NOMO-1 treated with dmso at 0.1 percent for 144 hours (cell line): Measurements from ENCODE around the gene CBFA2T3.

Source experiments
- DNase-seq: peaks from one replicate; lab custom pipeline; 2025; ENCODE audit not compliant: unreplicated experiment; lab: John Stamatoyannopoulos, UW

The CBFA2T3 gene

DNA sequence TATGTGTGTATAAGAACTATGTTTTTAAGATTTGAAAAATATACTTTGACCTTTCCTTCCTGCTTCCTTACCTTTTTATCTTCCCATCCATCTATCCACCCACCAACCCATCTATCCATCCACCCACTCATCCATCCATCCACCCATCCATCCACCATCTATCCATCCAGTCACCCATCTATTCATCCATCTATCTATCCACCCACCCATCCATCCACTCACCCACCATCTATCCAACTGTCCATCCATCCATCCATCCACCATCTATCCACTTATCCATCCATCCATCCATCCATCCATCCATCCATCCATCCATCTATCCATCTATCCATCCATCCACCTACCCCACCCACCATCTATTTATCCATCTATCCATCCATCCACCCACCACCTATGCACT, 12.4 kb downstream of the CBFA2T3 start:
- no peak for DNase-seq

DNA sequence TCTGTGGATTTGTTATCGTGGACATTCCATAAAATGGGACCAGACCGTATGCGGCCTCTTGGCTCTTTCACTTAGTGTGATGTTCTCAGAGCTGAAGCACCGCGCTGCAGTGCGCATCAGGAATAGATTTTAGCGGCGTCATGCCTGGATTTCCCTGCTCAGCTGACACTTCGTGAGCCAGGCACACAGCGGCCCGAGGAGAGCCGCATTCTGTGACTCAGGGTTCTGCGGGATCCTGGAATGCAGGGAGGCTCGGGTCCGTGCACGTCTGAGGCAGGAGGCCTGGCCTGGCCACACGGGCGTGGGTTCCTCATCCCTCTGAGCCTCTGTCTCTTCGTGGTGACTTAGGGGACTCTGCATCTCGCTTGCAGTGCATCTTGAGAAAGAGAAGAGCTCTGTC, 13.4 kb downstream of the CBFA2T3 start:
- no peak for DNase-seq

- no peak for DNase-seq
These were observed 14.4 kb downstream of the CBFA2T3 start for GRCh38 chr16:88962478-88963152.

DNA sequence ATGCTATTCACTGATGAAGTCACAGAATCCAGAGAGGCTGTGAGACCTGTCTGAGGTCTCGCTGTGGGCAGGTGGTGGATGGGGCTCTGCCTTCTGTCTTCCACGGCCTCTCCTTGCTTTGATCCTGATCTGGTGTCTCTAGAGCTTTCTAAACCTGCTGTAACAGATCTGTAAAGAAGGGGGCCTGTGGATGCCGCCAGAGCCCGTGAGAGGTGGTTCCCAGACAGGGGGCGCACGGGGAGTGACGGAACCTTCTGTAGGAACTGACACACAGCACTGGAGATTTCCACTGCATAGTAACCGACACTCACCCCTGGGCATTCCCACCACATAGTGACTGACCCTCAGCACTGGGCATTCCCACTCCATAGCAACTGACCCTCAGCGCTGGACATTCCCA, 16.0 kb downstream of the CBFA2T3 start:
- DNase-seq = no peak

- no peak for DNase-seq
These were observed 16.5 kb downstream of the CBFA2T3 start for GRCh38 chr16:88960516-88960915.

DNA sequence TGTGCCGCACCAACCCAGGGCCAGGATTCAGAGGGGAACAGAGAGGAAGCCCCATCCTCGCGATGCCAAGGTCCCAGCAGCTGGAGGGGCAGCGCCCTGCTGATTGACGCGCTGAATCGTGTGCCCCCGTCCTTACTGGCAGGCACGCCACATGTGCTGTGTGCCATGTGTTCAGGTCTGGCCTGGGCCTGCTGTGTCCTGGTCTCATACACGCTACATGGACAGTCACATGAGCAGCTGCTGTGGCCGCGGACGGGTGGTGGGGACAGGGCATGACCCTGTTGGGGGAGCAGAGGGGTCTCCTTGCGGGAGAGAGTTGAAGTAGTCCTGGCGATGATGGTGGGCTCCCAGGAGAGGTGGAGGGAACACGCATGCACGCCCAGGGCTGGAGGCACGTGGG, 18.0 kb downstream of the CBFA2T3 start:
- no peak for DNase-seq

GRCh38 chr16:88957887-88958577, 19.0 kb downstream of the CBFA2T3 start:
- DNase-seq = peak; percentile 37

DNA sequence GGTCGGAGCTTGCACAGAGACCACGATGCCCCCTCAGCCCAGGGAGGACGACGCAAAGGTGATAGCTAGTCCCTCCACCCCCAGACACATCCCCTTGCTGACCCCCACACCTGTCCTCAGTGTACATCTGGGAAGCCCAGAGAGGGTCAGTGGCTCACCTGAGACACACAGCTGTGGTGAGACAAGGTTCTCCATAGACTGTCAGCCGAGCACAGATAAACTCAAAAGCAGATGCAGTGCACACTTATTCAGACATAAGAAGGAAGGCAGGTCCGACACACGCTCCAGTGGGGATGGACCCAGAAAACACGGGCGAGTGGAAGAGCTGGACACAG, 19.6 kb downstream of the CBFA2T3 start:
- no peak for DNase-seq

DNA sequence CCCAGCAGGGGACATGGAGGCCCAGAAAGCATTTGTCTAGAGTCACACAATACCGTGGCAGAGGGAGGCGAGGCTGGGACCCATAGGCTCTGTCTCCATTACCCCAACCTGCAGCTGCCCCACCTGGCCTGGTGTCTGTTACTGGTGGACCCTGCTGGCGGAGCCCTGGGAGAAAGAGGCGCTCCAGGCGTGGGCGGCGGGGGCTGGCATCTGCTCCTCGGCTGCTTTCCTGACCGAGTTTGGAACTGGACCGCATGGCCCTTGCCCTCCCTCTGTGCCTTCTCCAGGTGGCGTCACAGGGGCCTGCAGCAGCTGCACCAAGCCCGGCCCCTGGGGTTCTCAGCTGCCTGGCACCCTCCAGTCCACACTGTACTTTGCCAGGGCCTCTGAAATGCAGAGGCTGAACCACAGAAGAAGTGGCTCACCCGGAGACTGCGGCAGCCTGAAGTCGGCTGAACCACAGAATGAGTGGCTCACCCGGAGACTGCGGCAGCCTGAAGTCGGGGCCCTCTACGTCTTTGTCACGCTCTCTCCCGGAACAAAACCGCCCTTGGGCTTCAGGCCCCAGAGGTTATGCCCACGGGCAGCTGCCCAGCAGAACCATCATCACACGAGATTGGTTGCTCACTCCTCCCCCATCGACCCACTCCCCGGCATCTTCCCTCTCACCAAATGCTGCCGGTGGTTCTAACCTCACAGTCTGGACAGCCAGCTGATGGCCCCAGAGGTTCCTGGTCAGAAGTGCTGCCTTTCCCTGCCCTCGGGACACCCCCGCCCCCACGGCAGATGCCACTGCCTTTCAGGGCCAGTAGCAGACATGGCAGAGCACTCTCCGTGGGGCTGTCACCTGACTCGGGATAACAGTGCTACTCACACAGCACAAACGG, 20.2 kb downstream of the CBFA2T3 start:
- no peak for DNase-seq

DNA sequence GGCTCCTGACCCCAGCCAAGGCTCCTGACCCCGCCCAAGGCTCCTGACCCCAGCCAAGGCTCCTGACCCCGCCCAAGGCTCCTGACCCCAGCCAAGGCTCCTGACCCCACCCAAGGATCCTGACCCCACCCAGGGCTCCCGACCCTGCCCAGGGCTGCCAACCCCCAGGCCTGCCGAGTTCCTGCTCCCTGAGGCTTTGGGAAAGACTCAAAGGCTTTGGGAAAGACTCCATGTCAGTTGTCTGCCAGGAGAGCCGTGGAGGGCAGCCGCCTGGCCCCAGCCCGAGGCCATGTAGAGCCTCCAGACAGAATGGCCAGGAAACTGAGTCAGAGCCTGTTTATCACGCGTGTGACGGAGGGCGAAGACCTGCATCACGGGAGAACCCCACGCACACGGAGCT, 21.1 kb downstream of the CBFA2T3 start:
- DNase-seq = no peak

- DNase-seq = no peak
These were observed 23.9 kb downstream of the CBFA2T3 start for GRCh38 chr16:88953003-88953690.

DNA sequence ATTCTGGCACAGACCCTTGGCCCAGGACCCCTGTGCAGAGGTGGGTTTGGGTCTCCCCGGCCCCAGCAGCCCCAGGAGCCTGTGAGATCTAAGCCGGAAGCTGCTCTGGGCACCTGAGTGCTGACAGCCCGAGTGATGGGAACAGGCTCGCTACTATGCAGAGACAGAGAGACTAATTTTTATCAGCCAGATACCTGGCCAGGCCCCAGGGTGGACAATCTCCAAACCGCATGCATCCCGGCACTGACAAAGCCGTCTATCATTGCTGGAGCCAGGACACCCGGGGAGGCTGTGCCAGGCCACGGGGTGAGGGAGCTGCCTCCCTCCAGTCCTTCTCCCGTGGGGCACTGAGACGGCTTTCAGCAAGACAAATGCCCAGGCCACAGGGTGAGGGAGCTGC, 25.0 kb downstream of the CBFA2T3 start:
- no peak for DNase-seq

DNA sequence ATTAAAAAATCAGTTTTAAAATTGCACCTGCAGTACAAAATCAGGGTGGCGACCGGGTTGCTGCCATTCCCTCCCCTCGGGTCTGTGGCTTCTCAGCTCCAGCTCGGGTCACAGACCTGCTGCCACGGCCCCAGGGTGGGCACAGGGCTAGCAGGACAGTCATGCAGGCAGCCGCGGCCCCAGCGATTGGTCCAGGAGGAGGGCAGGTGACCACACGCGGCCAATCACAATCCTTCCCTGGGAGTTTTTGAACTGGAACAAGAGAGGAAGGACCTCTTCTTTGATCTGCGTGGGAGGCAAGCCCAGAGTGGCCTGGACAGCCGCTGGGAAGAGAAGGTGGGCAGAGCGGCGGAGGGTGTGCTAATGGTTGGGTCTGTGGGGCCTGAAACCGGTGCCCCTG, 25.5 kb downstream of the CBFA2T3 start:
- no peak for DNase-seq

DNA sequence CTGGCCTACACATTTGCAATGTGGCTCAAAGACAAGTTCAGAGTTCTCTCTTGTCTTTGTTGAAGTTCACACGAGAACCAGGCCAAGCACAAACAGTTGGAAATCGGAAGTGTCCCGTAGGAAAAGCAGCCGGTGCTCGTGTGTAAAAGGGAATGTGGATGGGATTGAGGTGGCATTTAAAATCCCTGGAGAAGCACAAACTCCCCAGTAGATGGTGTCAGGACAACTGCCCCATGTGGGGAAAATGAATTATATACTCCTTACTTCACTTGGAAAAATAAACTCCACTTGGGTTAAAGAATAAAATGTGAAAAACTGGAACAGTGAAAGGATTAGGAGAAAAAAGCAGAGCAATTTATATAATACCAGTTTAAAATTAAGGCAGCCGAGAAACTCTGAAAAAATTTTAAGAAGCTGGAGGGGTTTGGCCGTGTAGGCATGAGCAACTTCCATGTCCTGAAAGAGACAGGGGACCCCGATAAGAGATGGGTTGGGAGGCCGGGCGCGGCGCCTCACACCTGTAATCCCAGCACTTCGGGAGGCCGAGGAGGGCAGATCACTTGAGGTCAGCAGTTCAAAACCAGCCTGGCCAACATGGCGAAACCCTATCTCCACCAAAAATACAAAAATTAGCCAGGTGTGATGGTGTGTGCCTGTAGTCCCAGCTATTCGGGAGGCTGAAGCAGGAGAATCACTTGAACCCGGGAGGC, 28.1 kb downstream of the CBFA2T3 start:
- no peak for DNase-seq

DNA sequence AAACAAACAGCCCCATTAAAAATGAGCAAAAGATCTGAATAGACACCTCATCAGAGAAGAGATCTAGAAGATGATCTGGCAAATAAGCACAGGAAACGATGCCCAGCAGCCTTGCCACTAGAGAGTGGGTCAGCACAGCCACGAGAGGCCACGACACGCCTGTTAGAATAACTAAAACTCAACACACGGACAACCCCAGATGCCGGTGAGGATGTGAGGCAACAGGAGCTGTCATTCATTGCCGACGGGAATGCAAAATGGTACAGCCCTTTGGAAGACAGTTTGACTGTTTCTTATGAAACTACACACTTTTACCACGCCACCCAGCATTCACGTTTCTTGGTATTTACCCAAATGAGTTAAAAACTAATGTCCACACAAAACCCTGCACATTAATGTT, 31.5 kb downstream of the CBFA2T3 start:
- no peak for DNase-seq

DNA sequence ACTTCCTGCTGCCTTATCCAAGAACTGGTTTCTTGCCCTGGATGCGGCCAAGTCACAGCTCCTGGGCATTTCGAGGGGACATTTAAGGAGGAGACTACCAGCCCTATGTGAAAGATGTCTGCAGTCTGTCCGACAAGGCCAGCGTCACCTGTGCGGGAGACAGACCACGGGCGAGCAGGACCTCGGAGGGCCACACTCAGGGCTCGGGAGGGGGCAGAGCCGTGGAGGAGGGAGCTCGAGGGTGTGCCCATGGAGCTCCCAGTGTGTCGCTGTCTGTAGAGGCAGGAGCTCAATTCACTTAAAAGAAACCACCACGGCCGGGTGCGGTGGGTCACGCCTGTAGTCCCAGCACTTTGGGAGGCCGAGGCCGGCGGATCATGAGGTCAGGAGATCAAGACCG, 33.3 kb downstream of the CBFA2T3 start:
- no peak for DNase-seq

GRCh38 chr16:88943131-88943664, 33.8 kb downstream of the CBFA2T3 start:
- DNase-seq = no peak

- no peak for DNase-seq
These were observed 34.8 kb downstream of the CBFA2T3 start for GRCh38 chr16:88941913-88942909.
